ENCODE measurements around the gene TSKS. TPM values are rescaled to one million over a fixed set of nuclear protein-coding genes. Genes with fewer than 3 reads are reported as not detected.
A peak's percentile ranks its signal among the peaks of the same experiment; 100 is the strongest.

Gene TSKS
- total RNA-seq, 2 experiments from 2014 or later, result 0.50 to 0.81 TPM

DNA sequence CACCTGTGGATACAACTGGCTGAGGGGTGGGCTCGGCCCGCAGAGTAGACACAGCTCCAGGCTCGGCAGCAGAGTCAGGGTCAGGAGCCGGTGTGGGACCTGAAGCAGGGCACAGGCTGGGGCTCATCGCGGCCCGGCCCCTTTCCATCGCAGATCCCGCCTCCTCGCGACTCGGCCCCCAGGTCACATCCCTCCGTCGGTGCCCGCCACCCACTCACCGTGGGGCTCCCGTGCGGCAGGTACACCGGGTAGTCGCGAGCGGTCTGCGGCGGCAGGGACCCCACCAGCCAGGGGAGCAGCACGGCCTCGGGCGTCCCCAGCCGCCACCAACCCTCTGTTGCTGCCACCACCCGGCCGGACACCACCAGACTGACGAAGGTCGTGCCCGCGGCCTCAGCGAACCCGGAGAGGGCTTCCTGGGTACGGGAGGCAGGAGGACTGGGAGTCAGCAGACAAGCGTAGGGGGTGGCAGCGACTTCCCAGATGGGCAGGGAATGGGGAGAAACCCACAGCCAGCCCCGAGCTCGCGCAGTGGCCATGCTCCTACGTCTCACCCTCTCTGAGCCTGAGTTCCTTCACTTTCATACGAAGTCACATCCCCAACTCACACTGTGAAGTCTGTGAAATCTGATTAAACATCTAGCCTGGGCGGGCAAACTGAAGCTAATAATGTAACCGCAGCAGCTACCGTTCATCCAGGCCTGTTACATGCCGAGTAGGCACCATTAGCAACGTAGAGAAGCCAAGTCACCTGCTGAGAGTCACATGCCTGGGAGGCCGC, 46.2 kb upstream of the TSKS start:
- ChIA-PET CTCF (interaction anchor here (0.9 to 1.1 kb wide), 4 partner anchors 9 to 92 kb away, joined by 3 to 5 read pairs (median 4); partner anchors contain the start of gene MED25), POLR2A (interaction anchor here (1.0 to 1.8 kb wide), 4 partner anchors 9 to 120 kb away, joined by 3 to 7 read pairs (median 3); partner anchors contain the start of genes ATF5, MED25 and NUP62)
- peak overlapping the region; percentile 73 for H3K4me3 Mint-ChIP-seq
- ATAC-seq, result peak; percentile 29
- H3K27me3 Mint-ChIP-seq, result no peaks in the 10 kb centered on the region
- H3K36me3 Mint-ChIP-seq (ENCODE audit: low read depth), result peaks cover 15% of the 10 kb centered on the region
- peaks cover 33% of the 10 kb centered on the region for H3K4me1 Mint-ChIP-seq (ENCODE audit: low read depth)
- H3K9me3 Mint-ChIP-seq, result no peaks in the 10 kb centered on the region
- TF ChIP-seq, protein P1, sequence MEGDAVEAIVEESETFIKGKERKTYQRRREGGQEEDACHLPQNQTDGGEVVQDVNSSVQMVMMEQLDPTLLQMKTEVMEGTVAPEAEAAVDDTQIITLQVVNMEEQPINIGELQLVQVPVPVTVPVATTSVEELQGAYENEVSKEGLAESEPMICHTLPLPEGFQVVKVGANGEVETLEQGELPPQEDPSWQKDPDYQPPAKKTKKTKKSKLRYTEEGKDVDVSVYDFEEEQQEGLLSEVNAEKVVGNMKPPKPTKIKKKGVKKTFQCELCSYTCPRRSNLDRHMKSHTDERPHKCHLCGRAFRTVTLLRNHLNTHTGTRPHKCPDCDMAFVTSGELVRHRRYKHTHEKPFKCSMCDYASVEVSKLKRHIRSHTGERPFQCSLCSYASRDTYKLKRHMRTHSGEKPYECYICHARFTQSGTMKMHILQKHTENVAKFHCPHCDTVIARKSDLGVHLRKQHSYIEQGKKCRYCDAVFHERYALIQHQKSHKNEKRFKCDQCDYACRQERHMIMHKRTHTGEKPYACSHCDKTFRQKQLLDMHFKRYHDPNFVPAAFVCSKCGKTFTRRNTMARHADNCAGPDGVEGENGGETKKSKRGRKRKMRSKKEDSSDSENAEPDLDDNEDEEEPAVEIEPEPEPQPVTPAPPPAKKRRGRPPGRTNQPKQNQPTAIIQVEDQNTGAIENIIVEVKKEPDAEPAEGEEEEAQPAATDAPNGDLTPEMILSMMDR (IDR thresholded peaks at IDR 0.05), result no peak
- H3K27ac Mint-ChIP-seq, result peak overlapping the region; percentile 63
- peak; percentile 54 for DNase-seq
- intact Hi-C loops (cut with micrococcal nuclease), result no loop called here

DNA sequence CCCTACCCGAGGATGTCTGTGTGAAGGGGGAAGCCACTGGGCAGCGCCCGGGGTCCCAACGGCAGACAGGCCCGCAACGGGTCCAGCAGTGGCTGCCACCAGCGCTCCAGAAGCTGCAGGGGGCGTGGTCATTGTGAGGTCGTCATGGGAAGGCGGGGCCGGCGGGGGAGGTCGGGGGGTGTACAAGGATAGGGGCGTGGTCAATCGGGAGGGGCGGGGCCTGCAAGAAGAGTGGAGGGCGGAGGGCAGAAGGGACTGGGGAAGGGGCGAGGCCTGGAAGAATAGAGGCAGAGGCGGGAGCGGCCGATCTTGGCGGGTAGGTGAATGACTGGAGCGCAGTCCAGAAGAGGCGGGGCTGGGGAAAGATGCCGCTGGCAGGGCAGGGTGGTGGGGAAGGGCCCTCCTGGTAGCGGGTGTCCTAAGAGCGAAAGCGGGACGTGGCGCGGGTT, 45.6 kb upstream of the TSKS start:
- no peaks in the 10 kb centered on the region for H3K9me3 Mint-ChIP-seq
- DNase-seq, result peak; percentile 89
- ATAC-seq, result peak; percentile 42
- ChIA-PET POLR2A (interaction anchor here (1.8 kb wide), 1 partner anchor 9 kb away, joined by 7 read pairs; the partner anchor contains the start of gene MED25), CTCF (interaction anchor here (1.0 kb wide), 1 partner anchor 91 kb away, joined by 4 read pairs; no protein-coding TSS in a partner anchor)
- TF ChIP-seq, protein P1 (IDR thresholded peaks at IDR 0.05), result no peak
- peaks cover 15% of the 10 kb centered on the region for H3K36me3 Mint-ChIP-seq (ENCODE audit: low read depth)
- peak overlapping the region; percentile 73 for H3K4me3 Mint-ChIP-seq
- no peaks in the 10 kb centered on the region for H3K27me3 Mint-ChIP-seq
- peak overlapping the region; percentile 63 for H3K27ac Mint-ChIP-seq
- intact Hi-C loops (cut with micrococcal nuclease), result no loop called here
- H3K4me1 Mint-ChIP-seq (ENCODE audit: low read depth), result peaks cover 33% of the 10 kb centered on the region

DNA sequence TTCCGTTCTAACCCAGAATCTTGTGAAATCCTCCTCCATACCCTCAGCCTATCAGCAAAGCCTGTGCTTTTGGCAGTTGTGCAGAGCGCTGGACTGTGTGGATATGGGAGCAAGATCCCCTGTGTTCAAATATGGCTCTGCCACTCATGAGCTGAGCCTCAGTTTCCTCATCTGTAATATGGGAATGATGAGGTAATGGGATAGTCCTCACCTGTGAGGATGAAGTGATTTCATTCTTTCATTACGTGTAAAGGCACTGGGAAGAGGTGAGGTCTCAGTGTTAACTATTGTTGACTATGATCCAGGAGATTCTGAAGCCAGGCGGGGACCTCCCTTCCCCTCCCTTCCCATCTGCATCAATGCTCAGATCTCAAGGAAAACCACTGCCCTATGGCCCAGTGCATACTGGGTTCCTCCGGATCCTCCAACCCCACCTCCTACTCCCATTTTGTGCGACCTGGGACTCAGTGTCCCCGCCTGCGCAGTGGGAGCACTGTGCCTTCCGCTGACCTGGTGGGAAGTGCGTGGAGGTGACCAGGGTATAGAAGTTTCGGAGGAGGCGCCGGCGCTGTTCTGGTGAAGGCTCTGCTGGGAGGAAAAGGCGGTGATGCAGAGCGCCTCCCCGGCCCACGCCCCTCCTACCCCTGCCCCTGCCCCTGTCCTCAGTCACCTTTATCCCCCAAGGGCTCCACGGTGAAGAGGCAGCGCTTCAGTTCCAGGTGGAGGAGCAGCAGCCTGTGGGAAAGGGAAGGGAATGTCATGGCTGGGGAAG, 45.0 kb upstream of the TSKS start:
- Mint-ChIP-seq H3K27ac (no peak overlapping the region), H3K36me3 (ENCODE audit: low read depth) (peaks cover 22% of the 10 kb centered on the region), H3K4me3 (peak overlapping the region; percentile 73), H3K9me3 (no peaks in the 10 kb centered on the region), H3K4me1 (ENCODE audit: low read depth) (peaks cover 33% of the 10 kb centered on the region), H3K27me3 (no peaks in the 10 kb centered on the region)
- ATAC-seq, result no peak
- no peak for DNase-seq
- CTCF ChIA-PET, result interaction anchor here (0.8 to 1.0 kb wide), 2 partner anchors 90 kb away, joined by 4 read pairs; no protein-coding TSS in a partner anchor
- TF ChIP-seq, protein P1 (IDR thresholded peaks at IDR 0.05), result no peak
- POLR2A ChIA-PET, result interaction anchor here (0.8 kb wide), 1 partner anchor 40 kb away, joined by 3 read pairs; no protein-coding TSS in a partner anchor
- intact Hi-C loops (cut with micrococcal nuclease), result no loop called here

DNA sequence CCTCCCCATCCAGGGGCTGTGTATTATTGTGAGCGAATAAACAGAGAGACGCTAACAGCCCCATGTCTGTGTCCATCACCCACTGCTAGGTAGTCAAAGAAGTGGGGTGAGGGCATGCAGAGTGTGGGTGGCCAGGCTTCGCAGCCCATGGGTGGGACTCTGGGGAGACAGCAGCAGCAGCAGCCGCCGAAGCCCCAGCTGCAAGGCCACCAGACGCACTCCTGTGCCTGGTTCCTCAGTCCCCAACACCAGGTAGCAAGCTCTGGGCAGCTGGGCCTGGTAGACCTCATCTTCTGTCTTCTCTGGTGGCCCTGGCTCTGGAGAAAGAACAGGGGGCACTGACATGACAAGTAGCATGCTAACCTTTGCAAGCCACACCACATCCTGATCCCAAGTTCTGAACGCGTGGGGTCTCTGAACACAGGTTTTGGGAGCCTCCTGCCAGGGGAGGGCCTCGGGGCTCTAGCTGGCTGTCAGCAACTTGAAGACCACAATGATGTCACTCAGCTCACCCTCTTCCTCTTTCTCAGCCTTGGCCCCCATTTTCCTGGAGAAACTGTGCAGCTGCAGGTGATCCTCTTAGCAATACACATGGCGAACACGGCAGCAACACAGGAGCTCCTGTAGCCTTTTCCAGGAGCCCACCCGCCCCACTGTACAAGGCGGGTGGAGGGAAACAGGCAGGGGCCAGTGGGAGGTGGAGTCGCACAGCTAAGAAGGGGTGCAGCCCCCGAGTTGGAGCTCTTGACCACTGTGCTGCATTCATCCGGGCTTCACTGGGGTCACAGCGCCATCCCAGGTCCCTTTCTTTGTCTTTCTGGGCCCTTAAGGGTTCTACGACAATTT, 44.2 kb upstream of the TSKS start:
- Mint-ChIP-seq H3K4me3 (no peak overlapping the region), H3K9me3 (no peaks in the 10 kb centered on the region), H3K4me1 (ENCODE audit: low read depth) (peaks cover 28% of the 10 kb centered on the region), H3K27ac (peak overlapping the region; percentile 76), H3K27me3 (no peaks in the 10 kb centered on the region), H3K36me3 (ENCODE audit: low read depth) (peaks cover 25% of the 10 kb centered on the region)
- ChIA-PET CTCF (interaction anchor here (0.8 kb wide), 1 partner anchor 89 kb away, joined by 4 read pairs; no protein-coding TSS in a partner anchor), POLR2A (interaction anchor here (0.8 to 1.0 kb wide), 2 partner anchors 41 to 88 kb away, joined by 3 read pairs; no protein-coding TSS in a partner anchor)
- ATAC-seq (no peak), DNase-seq (peak; percentile 29)
- intact Hi-C loops (cut with micrococcal nuclease), result no loop called here
- TF ChIP-seq, protein P1 (IDR thresholded peaks at IDR 0.05), result no peak

Measured in activated CD8-positive, alpha-beta T cell treated with anti-CD3 and anti-CD28 coated beads for 36 hours (primary cell).